Stimulated activated CD8-positive, alpha-beta memory T cell treated with anti-CD3 and anti-CD28 coated beads, Interleukin-15, amount 100 ng/mL, for 4 hours (primary cell): ENCODE measurements around the gene CD99L2.
"Not testable (repeated sequence)": the region's sequence is repeated elsewhere in the genome, so short reads cannot be mapped to it uniquely, and the experiment has no call there.

ENCODE experiments used
- DNase-seq, 2 donors: peaks; one replicate each; pipeline ENCODE4 v3.0.0-alpha.2; 2020; ENCODE audit warnings: low read depth in 2 of 2

CD99L2 gene

GRCh38 chrX:150856785-150857184, 41.7 kb downstream of the CD99L2 start:
- no peak for DNase-seq

GRCh38 chrX:150856101-150856500, 42.4 kb downstream of the CD99L2 start:
- DNase-seq = no peak

DNA sequence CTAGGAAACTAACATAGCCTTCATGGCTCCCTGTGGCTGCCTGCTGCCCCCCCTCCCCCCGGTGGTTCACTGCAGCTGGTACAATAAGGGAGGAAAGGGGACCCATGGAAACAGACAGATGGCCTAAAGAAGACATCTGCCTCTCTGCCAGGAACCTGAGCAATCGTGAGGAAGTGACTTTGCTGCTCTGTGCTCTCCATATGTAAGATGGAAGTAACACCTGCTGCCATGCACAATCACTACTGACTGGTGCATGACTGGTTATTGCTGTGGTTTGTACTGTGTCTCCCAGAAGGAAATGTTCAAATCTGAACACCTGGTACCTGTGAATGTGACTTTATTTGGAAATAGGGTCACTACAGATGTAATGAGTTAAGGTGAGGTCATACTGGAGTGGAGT, 43.6 kb downstream of the CD99L2 start:
- DNase-seq = no peak

DNA sequence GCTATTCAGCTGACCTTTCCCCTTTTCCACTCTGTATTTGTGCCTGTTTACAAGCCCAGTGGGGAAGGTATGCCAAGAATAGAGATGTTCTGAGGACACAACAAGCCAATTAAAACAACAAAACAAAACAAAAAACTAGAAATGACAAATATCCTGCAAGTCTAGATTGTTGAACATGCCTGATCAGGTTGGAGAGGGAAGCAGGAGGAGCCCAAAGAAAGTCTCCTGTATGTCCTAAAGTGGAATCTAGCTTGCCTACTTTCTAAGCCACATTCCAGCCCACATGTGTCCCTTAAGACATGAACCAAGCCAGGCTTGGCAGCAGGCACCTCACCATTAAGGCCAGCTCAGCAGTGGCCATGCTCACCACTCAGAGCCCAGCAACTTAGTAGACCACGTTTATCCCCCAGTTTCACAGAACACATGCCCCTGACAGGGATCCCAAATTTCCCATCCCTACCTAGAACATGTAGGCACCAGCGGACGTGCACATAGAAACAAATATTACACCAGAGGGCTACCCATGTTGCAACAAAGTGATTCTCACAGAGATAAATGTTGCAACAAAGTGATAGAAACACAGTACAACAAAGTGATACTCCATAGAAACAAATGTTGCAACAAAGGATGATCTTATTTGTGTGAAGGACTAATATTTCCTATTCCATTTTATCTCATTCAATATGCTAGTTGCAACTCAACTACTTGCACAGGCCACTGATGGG, 48.3 kb downstream of the CD99L2 start:
- no peak for DNase-seq

GRCh38 chrX:150849486-150849885, 49.0 kb downstream of the CD99L2 start:
- no peak for DNase-seq

DNA sequence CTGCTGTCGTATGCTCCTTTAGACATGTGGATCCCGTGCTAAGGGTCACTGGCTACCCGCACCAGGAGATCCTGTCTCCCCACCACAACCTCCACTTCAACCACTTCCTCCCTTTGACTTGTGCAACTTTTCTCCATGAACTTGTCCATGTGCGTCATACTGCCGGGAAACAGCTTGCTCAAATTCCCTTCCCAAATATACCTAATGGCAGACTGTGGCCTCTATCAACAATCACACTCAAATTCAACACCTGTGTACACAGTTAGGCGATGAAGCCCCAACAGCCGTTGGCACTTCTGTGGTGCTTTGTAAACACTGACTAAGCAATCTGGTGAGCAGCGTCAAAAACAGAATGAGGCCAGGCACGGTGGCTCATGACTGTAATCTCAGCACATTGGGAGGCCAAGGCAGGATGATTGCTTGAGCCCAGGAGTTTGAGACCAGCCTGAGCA, 49.5 kb downstream of the CD99L2 start:
- no peak for DNase-seq

DNA sequence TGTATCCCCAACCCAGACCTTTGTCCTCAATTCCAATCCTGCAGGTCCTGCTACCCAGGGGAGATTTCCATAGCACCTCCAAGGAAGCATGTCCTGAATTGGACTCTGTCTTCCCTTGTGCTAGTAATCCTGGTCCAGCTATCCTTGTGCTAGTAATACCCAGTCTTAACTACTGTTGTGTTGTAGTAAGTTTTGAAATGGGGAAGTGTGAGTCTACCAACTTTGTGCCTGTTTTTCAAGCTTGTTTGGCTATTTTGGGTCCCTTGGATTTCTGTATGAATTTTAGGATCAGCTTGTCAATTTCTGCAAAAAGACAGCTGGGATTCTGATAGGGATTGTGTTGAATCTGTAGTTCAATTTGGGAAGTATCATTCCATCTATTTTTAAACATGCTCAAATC, 51.4 kb downstream of the CD99L2 start:
- no peak for DNase-seq

GRCh38 chrX:150846130-150846529, 52.3 kb downstream of the CD99L2 start:
- no peak for DNase-seq

GRCh38 chrX:150845091-150845490, 53.4 kb downstream of the CD99L2 start:
- DNase-seq = no peak

GRCh38 chrX:150844016-150844415, 54.5 kb downstream of the CD99L2 start:
- DNase-seq = no peak

GRCh38 chrX:150842198-150842685, 56.2 kb downstream of the CD99L2 start:
- DNase-seq = no peak

DNA sequence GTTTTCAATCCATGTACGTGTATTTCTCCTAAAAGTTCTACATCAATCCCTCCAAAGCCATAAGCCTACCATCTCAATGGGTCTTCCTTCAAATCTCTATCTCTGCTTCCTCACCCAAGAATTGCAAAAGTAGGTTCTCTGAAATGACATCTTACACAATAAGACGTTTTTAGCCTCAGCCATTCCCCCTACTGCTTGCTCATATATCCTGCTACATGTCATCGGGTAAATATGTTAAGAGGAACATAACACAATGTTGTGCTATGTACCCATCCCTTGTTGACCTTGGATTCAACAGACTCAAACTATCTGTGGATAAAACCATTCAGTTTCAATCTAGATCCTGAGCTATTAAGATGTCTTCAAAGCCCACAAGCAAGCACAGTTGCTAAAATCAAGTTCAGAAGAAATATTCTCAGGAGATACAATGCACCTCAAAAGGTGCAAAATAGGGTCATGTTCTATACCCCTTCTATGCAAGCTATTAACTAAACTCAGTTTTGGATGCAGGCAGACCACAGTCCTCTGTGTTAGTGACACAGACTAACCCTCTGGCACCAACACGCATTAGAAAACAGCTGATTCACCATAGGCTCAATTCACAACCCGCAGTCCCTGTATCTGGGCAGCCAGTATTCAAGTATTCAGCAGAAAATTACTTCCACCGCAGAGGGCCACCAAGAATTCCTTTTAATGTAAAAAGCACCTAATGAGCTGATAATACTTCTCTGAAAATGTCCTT, 56.8 kb downstream of the CD99L2 start:
- DNase-seq = no peak

DNA sequence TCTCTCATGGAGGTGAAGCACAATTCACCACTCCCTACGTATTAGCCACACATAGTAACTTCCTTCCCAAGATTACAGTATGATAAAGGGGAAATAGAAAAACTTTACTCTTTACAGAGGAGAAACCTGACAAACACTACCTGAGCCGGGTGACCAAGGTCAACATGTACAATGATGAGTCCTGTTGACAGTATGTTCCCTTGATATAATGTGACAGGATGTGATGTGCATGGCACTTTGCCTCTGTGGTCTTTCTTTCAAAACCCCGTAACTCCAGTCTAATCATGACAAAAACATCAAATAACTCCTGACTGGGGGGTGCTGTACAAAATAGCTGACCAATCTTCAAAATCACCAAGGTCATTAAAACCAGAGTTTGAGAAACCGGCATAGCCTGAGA, 60.6 kb downstream of the CD99L2 start:
- DNase-seq = no peak

DNA sequence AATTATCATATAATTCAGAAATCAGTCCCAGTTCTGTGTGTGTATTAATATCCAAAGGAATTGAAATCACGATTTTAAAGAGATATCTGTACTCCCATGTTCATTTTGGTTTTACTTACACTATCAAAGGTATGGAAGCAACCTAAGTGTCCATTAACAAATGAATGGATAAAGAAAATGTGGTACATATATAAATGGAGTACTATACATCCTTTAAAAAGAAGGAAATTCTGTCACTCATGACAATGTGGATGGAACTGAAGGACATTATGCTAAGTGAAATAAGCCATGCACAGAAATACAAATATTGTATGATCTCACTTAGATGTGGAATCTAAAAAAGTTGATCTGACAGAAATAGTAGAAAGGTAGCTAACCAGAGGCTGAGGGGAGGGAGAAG, 63.8 kb downstream of the CD99L2 start:
- DNase-seq = no peak

- DNase-seq = no peak
Measured at GRCh38 chrX:150833454-150834056, 64.9 kb downstream of the CD99L2 start.

- DNase-seq = no peak
Measured at GRCh38 chrX:150831863-150832262, 66.6 kb downstream of the CD99L2 start.

DNA sequence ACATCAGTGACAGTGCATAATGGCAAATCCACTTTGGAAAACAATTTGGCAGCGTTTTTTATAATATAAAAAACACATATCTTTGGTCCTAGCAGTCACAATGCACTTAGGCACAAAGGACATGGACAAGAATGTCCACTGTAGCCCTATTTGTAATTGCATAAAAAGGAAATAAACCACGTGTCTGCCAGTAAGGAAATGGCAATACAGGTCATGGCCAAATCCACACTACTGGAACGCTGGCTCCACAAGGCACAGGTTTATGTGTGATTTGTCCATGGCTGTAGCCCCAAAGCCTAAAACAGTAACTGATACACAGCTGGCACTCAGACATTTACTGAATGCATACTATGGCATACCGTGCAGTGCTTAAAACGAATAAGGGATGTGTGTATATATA, 69.7 kb downstream of the CD99L2 start:
- no peak for DNase-seq

- not testable (repeated sequence) for DNase-seq
Measured at GRCh38 chrX:150824352-150824751, 74.1 kb downstream of the CD99L2 start.

GRCh38 chrX:150823826-150824225, 74.6 kb downstream of the CD99L2 start:
- DNase-seq = not testable (repeated sequence)

DNA sequence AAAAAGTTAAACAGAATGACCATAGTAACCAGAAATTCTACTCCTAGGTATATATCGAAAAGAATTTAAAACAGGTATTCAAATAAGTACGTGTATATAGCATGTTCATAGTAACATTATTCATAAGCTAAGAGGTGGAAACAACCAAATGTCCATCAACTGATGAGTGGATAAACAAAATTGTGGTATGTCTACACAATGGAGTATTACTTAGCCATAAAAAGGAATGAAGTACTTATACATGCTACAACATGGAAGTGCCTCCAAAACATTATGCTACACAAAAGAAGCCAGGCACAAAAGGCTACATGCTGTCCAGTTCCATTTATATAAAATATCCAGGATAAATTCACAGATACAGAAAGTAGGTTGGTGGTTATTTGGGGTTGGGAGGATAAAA, 76.5 kb downstream of the CD99L2 start:
- DNase-seq = no peak

- no peak for DNase-seq
Measured at GRCh38 chrX:150813922-150814321, 84.5 kb downstream of the CD99L2 start.

DNA sequence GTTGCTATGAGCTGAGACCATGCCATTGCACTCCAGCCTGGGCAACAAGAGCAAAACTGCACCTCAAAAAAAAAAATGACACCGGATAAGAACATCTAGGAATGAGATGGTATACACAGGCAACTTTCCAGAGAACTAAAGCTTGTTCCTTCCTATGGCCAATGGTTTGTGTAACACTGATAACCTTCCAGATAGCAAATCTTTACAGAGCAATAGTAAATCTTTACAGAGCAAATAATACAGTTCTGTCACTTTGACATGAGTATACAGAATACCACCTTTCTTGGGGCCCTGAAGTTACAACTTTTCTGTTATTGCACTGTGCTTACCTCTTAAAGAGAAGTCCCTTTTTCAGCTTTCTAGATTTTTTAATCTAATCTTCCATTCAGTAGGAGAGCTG, 91.6 kb downstream of the CD99L2 start:
- DNase-seq = no peak

DNA sequence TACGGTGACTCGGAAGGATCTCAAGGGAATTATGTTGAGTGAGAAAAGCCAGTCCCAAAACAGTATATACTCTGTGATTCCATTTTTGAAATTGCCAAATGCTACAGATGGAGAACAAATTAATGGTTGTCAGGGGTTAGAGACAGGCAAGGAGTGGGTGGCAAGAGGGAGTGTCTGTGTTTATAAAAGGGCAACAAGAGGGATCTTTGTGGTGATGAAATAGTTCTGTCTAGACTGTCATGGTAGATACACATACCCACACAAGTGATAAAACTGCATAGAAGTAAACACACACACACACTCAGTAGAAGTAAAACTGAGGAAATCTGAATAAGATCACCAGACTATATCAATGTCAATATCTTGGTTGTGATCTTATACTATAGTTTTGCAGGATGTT, 92.7 kb downstream of the CD99L2 start:
- DNase-seq = no peak
